Activated CD4-positive, alpha-beta T cell treated with anti-CD3 and anti-CD28 coated beads, Interleukin-2, amount 50 U/mL, for 48 hours (primary cell): ENCODE measurements around the gene PCSK7.

Experiments
- DNase-seq, 2 experiments: peaks; one replicate each; pipeline ENCODE4 v3.0.0-alpha.2; 2020

PCSK7 gene

GRCh38 chr11:117181586-117182550, 50.0 kb downstream of the PCSK7 start:
- DNase-seq = peak in 1 of 2 experiments; percentile 1

DNA sequence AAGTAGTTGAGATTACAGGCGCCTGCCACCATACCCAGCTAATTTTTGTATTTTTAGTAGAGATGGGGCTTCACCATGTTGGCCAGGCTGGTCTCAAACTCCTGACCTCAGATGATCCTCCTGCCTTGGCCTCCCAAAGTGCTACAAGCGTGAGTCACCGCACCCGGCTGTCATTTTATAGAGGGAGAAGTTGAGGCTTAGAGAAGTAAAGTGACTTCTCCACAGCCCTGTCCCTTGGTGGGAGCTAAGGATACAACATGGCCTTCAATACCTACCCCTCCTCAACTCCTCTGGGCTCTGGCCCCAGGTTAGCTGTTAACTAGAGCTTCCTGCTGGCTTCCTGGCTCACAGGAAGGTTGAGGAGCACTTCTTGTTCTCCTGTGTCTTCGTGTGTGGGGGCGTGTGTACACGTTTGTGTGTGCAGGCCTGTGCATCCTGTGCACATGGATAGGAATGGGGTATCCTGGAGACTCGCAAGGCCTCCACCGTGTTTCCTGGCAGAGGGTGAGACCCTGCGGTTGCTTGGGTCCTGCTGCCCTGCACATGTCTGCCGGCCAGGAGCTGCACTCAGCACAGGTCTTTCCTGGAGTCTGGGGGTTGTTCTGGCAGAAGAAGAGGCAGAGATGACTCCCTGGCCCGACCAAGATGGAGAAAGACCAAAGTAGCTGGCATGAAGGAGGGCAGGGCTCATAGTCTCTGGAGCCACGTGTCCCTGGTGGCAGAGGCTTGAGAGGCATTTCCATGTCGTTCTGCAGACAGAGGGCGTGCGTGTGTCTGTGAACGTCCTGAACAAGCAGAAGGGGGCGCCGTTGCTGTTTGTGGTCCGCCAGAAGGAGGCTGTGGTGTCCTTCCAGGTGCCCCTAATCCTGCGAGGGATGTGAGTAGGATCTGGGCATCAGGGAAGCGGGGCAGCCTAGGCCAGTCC, 51.0 kb downstream of the PCSK7 start:
- peak; percentile 66 to 75 for DNase-seq

DNA sequence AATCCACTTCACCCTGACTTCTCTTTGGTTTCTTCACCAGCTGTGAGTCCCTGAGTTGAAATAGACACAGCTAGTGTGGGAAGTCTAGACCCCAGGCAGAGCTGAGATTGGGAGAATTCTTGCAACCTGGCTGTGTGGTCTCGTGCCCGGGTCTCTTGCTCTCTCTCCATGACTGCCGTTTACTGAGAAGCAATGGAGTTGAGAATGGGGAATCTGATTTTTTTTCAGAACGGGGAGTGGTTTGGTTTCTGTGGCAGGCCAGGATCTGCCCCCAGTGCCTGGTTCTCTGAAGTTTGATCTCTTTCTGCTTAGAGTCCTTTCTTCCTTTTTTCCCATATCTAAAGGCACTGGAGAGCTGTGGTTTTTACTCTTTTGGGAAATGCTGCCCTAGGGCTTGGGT, 51.9 kb downstream of the PCSK7 start:
- DNase-seq = peak in 1 of 2 experiments; percentile 3

DNA sequence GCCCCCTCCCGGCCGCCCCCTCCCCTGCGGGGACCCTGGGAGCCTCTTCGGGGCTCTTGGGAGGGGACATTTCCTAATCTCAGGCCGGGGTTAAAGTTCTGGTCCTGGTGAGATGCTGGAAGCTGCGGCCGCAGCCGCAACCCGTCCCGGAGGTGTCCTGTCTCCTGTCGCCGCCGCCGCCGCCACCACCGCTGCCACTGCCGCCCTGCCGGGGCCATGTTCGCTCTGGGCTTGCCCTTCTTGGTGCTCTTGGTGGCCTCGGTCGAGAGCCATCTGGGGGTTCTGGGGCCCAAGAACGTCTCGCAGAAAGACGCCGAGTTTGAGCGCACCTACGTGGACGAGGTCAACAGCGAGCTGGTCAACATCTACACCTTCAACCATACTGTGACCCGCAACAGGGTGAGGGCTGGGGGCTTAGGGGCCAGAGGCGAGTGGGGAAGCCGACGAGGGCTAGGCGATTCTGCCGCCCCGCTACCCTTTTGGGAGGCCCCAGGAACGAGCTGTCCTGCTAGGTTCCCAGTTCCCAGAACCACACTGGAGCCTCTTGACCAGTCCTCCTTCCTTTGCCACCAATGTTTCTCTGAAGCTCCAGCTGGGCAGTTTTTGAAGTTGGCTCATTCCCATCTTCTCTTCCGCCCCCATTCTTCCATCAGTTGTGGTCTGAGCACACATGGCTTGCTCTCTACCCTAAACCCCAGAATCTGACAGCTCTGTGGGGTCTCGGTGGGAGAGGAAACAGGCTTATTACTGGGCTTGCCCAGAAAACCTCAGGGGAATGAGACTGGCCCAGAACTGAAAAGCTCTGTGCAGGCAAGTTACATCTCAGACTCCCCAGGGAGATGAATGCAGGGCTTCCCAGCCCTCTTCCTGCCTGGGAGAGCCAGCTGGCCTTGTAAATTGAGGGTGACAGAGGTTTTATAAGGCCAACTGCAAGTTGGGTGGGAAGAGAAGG, 52.5 kb downstream of the PCSK7 start:
- peak; percentile 45 to 53 for DNase-seq

GRCh38 chr11:117178210-117179034, 53.5 kb downstream of the PCSK7 start, which contains the start of gene SIDT2:
Gene SIDT2, plus strand, starts transcription at chr11:117178743. Its CDS starts 521 bp downstream, at chr11:117179264.
- DNase-seq = peak; percentile 88 to 92

DNA sequence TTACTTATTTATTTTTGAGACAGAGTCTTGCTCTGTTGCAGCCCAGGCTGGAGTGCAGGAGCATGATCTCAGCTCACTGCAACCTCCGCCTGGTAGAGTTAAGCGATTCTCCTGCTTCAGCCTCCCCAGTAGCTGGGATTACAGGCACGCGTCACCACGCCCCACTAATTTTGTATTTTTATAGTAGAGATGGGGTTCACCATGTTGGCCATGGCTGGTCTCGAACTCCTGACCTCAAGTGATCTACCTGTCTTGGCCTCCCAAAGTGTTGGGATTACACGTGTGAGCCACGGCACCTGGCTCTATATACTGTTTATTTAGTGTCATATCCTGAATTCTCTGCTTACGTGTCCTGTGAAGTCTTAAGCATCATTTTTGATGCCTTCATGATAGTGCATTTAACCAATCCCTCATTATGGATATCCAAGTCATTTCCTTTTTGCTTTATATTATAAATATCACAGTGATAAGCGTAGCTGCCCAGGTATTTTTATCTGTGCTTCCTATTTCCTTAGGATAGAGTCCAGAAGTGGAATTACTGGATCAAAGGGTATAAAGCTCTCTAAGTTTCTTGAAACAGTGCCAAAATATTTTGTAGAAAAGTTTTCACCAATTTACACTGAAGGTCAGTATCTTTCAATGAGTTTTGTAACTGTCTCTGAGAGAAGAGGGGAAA, 54.2 kb downstream of the PCSK7 start:
- DNase-seq = no peak

DNA sequence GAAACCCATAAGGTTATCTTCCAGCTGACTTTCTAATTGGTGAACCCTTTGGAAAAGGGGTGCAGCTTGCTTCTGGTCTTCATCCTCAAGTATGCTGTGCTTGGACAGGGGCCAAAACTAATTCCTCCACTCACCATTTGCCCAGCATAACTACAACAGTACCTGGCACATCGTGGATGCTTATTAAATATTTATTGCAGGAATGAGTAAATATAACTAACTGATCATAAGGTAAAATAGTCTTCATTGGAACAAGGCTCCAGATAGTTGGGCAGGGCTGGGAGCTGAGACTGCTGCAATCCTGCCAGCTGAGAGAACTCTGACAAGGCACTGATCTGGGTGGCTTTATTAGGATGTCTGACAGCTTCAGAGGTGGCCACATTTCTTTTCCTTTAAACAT, 55.7 kb downstream of the PCSK7 start:
- DNase-seq = no peak

DNA sequence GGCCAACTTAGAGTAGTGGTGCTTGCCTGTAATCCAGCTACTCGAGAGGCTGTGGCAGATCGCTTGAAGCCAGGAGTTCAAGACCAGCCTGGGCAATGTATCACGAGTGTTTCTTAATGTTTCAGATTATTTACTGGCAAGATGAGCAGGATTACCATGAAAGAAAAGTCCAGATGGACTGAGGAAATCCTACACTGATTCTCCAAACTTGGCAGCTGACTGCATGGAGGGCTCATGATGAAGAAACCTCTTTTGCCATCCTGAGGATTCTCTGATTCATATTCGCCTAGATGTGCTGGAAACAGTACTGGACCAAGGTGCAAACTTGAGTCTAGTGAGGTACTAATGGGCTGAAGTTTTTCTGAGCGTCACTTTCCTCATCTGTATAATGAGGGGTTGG, 56.1 kb downstream of the PCSK7 start:
- no peak for DNase-seq

GRCh38 chr11:117175104-117175503, 56.8 kb downstream of the PCSK7 start:
- no peak for DNase-seq

GRCh38 chr11:117172724-117173421, 59.0 kb downstream of the PCSK7 start:
- DNase-seq = no peak

GRCh38 chr11:117171404-117172061, 60.3 kb downstream of the PCSK7 start:
- DNase-seq = no peak

GRCh38 chr11:117171007-117171403, 60.9 kb downstream of the PCSK7 start:
- no peak for DNase-seq

GRCh38 chr11:117170210-117170609, 61.7 kb downstream of the PCSK7 start:
- DNase-seq = no peak

DNA sequence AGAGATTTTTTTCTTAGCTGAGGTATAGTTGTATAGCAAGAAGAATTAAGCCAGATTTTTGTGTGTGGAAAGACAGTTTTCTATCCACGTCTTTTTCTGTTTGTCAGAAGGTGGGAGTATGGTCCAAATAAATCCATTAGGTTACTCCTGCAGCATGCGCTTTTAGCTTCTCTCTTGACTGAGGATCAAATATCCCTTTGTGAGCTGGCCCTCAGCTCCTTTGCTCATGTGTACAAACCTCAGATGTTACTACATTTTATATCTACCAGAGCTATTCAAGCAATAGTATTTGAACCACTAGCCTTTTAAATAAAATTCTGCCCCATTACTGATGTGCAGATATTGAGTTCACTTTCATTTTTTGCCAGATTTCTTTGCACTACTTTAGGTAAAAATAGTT, 62.1 kb downstream of the PCSK7 start:
- DNase-seq = no peak

DNA sequence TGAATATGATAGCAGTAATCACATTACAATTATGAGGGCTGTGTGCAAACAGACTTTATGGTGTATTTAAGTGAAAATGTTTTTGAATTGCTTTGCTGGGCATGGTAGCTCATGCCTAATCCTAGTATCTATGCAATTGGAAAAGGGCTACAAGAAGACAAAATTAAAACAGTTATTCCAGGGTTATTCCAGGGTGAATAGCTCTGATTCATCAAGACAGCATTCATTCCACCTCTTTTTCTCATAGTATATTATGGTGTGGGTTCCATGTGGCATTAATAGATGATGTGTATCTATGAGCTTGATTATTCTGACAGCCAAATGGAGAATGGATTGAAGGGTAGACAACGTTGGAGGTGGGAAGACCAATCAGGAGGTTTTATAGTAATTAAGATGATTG, 65.4 kb downstream of the PCSK7 start:
- no peak for DNase-seq

DNA sequence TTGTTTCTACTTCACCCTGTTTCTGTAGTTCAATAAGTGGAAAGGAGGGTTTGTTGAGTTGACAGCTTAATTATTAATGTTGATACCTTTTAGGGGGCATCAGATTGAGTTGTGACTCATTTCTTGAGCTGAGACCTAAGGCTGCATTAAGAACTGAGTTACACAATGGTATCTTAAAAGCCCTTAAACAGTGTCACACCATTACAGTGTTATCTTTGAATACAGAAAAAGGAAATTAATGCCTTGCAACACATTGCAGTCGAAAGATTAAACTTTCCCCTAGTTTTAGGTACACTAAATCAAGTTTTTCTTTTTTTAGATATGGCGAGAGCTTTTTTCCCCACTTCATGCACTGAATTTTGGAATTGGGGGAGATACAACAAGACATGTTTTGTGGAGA, 71.0 kb downstream of the PCSK7 start:
- DNase-seq = no peak

GRCh38 chr11:117159892-117160291, 72.0 kb downstream of the PCSK7 start:
- DNase-seq = no peak

GRCh38 chr11:117157507-117157906, 74.4 kb downstream of the PCSK7 start:
- DNase-seq = no peak

- DNase-seq = no peak
Observed at GRCh38 chr11:117154468-117154867, 77.4 kb downstream of the PCSK7 start.
